Testis (tissue), 2 donors: ENCODE data around the gene RYR1.

Experiments
- POLR2A ChIP-seq: fragments of 450-650 bp; IDR thresholded peaks from one replicate; pipeline ENCODE4 v1.6.1; 2017; ENCODE audit warnings: antibody characterized with exemption, mild to moderate bottlenecking, moderate library complexity
- TF ChIP-seq, protein P1 (sequence below), 3 experiments: fragments of 450-650 bp in 2 of 3; fragments of 200-600 bp in 1 of 3; sonication (generic) in 1 of 3; IDR thresholded peaks; one replicate each; pipeline ENCODE4 v1.5.1; 2016 to 2019; ENCODE audit warnings: antibody characterized with exemption in 3 of 3, mild to moderate bottlenecking in 2 of 3, moderate library complexity in 1 of 3

DNA sequence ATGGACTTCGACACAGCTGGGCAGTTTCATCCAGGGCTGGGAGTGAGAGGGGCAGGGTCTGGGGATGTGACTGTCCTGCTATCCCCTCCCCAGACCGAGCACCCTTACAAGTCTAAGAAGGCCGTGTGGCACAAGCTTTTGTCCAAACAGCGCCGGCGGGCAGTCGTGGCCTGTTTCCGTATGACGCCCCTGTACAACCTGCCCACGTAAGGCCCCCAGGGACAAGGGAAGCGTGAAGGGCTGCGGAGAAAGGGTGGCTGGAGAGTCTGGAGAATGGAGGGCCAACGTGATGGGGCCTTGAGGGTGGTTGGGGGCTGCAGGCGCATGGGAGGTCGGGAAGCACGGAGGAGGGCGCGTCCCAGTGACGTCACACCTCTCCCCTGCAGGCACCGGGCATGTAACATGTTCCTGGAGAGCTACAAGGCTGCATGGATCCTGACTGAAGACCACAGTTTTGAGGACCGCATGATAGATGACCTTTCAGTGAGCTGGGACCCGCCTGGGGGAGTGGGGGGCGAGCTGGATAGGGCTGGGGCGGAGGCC lies 94.8 kb downstream of the RYR1 start:
- TF ChIP-seq, protein P1, sequence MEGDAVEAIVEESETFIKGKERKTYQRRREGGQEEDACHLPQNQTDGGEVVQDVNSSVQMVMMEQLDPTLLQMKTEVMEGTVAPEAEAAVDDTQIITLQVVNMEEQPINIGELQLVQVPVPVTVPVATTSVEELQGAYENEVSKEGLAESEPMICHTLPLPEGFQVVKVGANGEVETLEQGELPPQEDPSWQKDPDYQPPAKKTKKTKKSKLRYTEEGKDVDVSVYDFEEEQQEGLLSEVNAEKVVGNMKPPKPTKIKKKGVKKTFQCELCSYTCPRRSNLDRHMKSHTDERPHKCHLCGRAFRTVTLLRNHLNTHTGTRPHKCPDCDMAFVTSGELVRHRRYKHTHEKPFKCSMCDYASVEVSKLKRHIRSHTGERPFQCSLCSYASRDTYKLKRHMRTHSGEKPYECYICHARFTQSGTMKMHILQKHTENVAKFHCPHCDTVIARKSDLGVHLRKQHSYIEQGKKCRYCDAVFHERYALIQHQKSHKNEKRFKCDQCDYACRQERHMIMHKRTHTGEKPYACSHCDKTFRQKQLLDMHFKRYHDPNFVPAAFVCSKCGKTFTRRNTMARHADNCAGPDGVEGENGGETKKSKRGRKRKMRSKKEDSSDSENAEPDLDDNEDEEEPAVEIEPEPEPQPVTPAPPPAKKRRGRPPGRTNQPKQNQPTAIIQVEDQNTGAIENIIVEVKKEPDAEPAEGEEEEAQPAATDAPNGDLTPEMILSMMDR (IDR thresholded peaks at IDR 0.05): no peak
- no peak for TF ChIP-seq POLR2A
